Loucy (cell line): ENCODE results near the gene AQP12A.
"Not testable (repeated sequence)": the region's sequence is repeated elsewhere in the genome, so short reads cannot be mapped to it uniquely, and the experiment has no call there.

Experiments used
- CTCF ChIP-seq: fragments of 200-600 bp; sonication (generic); conservative IDR thresholded peaks from 2 replicates; pipeline ENCODE4 v1.5.1; 2014; ENCODE audit warnings: mild to moderate bottlenecking, antibody characterized with exemption, low read length
- EZH2phosphoT487 ChIP-seq: fragments of 200-600 bp; IDR thresholded peaks from 2 replicates; pipeline ENCODE4 v1.6.1; 2018; ENCODE audit warnings: antibody characterized with exemption, mild to moderate bottlenecking, moderate library complexity, borderline replicate concordance

DNA sequence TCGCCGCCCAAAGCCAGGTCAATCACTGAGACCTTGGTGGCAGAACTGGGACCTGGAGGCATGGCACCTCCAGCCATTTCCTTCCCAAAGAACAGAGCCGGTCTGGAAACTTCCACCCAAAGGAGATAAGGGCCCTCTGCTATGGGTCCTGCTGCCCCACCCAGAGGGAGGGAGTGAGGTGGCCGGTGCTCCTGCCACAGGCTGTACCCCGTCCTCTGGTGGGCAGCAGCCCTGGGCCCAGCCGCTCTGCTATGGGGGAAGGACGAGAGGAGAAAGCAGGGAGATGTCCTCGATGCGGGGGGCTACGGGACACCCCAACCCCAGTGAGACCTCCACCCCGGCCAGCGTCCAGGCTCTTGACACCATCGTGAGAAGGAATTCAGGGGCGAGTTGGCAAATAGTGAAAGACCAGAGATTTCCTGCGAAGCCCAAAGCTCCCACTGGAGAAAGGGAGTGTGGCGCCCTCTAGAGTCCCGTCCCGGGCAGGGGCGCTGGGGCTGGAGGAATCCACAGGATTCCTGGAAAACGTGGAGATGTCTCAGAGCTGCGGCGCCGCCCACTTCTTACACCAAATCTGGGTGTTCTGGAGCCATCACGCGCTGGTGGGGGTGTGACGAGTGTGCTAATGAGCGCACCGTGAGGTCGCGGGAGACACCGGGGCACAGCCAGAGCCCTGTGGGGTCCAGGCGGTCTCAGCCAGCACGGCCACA lies 7.3 kb downstream of the AQP12A start:
- TF ChIP-seq EZH2phosphoT487, CTCF: not testable (repeated sequence)
